Activated naive CD8-positive, alpha-beta T cell (primary cell): ENCODE data around the gene UBE2O.

ENCODE experiments used
- H3K27ac Mint-ChIP-seq: one replicate; pipeline ENCODE4 v1.8.0; 2021; ENCODE audit warnings: mixed read lengths
- H3K27me3 Mint-ChIP-seq: one replicate; pipeline ENCODE4 v1.8.0; 2021; ENCODE audit warnings: mixed read lengths
- H3K36me3 Mint-ChIP-seq: one replicate; pipeline ENCODE4 v1.8.0; 2021; ENCODE audit warnings: mixed read lengths
- H3K4me1 Mint-ChIP-seq: one replicate; pipeline ENCODE4 v1.8.0; 2021; ENCODE audit warnings: low read depth, mixed read lengths
- H3K4me3 Mint-ChIP-seq: one replicate; pipeline ENCODE4 v1.8.0; 2021; ENCODE audit warnings: mild to moderate bottlenecking, mixed read lengths
- H3K9me3 Mint-ChIP-seq: one replicate; pipeline ENCODE4 v1.8.0; 2021; ENCODE audit warnings: low read depth, mixed read lengths

UBE2O gene

DNA sequence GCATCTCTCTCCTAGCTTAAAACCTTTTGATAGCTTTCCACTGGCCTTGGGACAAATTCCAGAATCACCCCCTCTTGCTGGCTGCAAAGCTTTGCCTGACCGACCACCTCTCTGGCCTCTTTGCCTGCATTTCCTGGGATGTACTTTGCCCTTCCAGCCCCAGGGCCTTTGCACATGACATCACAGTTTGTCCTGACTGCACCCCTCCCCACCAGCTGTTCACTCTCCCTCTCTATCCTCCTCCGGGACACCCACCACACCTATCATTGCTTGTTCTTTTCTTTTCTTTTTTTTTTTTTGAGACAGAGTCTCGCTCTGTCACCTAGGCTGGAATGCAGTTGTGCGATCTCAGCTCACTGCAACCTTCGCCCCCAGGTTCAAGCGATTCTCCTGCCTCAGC is 22.4 kb upstream of the UBE2O start:
- no peaks in the 10 kb centered on the region for H3K9me3 Mint-ChIP-seq
- no peaks in the 10 kb centered on the region for H3K4me1 Mint-ChIP-seq
- H3K27ac Mint-ChIP-seq = no peak overlapping the region
- no peak overlapping the region for H3K4me3 Mint-ChIP-seq
- no peaks in the 10 kb centered on the region for H3K36me3 Mint-ChIP-seq
- no peaks in the 10 kb centered on the region for H3K27me3 Mint-ChIP-seq

DNA sequence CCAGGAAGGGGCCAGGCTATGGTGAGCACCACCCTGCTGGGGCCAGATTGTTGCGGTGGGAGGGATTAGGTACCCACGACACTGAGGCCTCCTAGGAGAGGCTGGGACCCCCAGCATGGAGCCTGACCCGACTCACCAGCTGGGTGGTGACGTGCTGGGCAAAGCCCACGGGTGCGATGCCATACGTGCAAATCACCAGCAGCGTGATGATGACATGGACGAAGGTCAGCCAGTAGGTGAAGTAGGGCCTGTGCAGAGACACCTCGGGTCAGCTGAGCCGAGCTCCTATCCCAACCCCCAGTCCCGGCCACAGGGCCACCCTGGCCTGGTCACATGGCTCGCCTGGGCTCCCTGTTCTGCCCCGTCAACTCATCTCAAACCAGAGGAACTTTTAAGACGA is 21.9 kb upstream of the UBE2O start:
- H3K27ac Mint-ChIP-seq = no peak overlapping the region

DNA sequence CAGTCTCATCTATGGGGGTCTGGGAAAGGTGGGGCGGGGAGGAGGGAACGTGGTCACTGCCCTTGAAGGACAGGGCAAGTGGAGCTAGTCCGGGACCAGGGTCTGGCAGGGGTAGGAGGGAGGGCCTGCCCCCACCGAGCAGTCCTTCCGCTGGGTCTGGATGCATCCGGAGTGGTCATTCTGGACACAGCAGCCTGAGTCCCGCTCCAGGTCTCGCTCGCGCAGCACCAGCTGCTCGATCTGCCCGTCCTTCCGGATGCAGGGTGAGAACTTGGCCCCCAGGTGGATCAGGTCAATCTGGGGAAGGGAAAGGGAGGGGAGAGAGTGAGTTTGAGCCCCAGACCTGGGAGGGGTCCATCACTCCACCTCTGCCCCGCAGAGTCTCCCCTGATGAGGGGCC is 21.3 kb upstream of the UBE2O start:
- no peaks in the 10 kb centered on the region for H3K4me1 Mint-ChIP-seq
- no peaks in the 10 kb centered on the region for H3K27me3 Mint-ChIP-seq
- no peaks in the 10 kb centered on the region for H3K9me3 Mint-ChIP-seq
- no peak overlapping the region for H3K4me3 Mint-ChIP-seq
- no peaks in the 10 kb centered on the region for H3K36me3 Mint-ChIP-seq
- H3K27ac Mint-ChIP-seq = no peak overlapping the region

More for the DNA sequence above, 21.9 kb upstream of the UBE2O start:
- Mint-ChIP-seq H3K4me3 (no peak overlapping the region), H3K36me3 (no peaks in the 10 kb centered on the region), H3K27me3 (no peaks in the 10 kb centered on the region), H3K9me3 (no peaks in the 10 kb centered on the region), H3K4me1 (no peaks in the 10 kb centered on the region)

DNA sequence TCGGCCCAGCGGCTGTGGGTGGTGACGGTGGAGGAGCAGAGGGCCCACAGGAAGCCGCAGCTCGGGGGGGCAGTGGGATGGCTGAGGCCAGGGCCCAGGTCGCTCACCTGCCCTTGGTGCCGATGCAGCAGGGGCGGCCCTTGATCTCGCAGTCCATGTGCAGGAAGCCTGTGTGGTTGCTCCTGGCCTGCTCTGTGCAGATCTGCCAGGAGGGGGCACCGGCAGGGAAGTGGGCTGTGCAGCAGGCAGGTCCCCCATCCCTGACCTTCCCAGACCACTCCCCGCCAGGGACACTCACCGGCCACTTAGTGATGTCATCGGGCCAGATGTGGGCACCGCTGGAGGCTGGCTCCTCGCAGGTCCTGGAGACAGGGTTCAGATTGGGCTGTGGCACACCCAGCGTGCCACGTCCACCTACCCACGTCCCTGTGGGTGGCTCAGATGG is 20.6 kb upstream of the UBE2O start:
- H3K4me1 Mint-ChIP-seq = no peaks in the 10 kb centered on the region
- H3K36me3 Mint-ChIP-seq = no peaks in the 10 kb centered on the region
- no peak overlapping the region for H3K4me3 Mint-ChIP-seq
- no peaks in the 10 kb centered on the region for H3K9me3 Mint-ChIP-seq
- no peaks in the 10 kb centered on the region for H3K27me3 Mint-ChIP-seq
- H3K27ac Mint-ChIP-seq = no peak overlapping the region

DNA sequence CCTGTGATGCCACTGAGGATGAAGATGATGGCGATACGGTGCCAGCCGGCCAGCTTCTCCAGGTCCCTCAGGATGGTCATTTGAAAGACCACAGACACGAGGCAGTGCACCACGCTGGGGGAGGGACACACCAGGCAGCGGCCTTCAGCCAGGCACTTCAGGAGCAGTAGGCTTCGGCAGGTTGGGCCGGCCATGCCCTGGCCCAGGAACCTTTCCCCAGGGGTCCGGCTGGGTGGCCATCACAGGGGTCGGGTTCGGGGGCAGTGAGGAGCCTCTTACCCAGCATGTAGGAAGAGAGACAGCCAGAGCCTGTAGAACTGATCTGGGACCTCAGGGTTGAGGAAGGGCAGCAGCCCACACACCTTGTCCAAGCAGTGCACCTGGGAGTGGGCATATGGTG is 19.8 kb upstream of the UBE2O start:
- no peak overlapping the region for H3K27ac Mint-ChIP-seq
- H3K36me3 Mint-ChIP-seq = no peaks in the 10 kb centered on the region
- no peaks in the 10 kb centered on the region for H3K9me3 Mint-ChIP-seq
- H3K4me1 Mint-ChIP-seq = no peaks in the 10 kb centered on the region
- no peaks in the 10 kb centered on the region for H3K27me3 Mint-ChIP-seq
- H3K4me3 Mint-ChIP-seq = no peak overlapping the region

DNA sequence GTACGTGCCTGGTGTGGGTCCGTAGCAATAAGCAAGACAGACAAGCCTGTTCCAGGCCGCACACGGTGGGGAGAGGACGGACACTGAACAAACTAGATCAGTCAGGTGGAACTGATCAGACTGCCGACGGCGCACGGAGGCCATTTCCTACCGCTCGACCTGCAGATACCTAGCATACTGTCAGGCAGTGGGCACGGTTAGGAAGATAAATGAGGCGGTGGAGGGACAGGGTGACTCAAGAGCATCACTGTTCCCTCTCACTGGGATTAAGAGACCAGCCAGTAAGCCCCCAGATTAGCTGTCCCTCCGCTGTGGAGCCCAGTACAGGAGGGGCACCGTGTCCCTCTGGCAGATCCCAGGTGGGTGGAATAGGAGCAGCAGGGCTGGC is 19.3 kb upstream of the UBE2O start:
- Mint-ChIP-seq H3K4me3 (no peak overlapping the region), H3K27me3 (no peaks in the 10 kb centered on the region), H3K9me3 (no peaks in the 10 kb centered on the region), H3K36me3 (no peaks in the 10 kb centered on the region), H3K4me1 (no peaks in the 10 kb centered on the region), H3K27ac (no peak overlapping the region)

DNA sequence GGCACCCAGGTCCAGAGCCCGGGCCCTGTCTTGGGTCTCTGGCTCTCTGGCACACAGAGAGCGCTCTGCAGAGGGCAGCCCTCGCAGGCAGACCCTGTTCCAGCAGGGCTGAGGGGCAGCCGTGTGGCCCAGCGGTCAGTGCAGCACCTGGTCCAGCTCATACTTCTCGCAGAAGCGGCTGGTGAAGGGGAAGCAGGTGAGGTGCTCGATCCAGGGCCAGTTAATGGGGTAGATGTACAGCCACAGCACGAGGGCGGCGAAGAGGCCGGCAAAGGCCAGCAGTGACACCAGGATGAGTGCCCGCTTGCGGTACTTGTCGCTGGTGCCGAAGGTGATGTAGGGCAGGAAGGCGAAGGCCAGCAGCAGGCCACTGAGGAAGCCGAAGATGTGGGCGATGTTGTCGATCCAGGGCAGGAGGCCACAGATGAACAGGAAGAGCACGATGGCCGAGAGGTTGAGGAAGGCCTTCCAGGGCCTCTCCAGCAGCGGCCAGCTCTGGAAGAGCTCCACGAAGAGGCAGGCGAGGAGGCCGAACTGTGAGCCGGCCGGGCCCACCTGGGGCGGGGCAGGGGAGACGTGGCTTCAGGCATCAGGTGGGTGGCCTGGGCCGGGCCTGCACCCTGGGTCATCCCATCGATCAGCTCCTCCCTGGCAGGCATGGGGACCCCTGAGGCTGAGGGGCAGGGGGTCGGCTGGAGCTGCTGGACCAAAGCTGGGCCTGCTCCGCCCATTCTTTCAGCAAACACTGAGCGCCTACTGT is 18.7 kb upstream of the UBE2O start:
- Mint-ChIP-seq H3K4me3 (no peak overlapping the region), H3K4me1 (no peaks in the 10 kb centered on the region), H3K27me3 (no peaks in the 10 kb centered on the region), H3K36me3 (no peaks in the 10 kb centered on the region), H3K9me3 (no peaks in the 10 kb centered on the region), H3K27ac (no peak overlapping the region)

DNA sequence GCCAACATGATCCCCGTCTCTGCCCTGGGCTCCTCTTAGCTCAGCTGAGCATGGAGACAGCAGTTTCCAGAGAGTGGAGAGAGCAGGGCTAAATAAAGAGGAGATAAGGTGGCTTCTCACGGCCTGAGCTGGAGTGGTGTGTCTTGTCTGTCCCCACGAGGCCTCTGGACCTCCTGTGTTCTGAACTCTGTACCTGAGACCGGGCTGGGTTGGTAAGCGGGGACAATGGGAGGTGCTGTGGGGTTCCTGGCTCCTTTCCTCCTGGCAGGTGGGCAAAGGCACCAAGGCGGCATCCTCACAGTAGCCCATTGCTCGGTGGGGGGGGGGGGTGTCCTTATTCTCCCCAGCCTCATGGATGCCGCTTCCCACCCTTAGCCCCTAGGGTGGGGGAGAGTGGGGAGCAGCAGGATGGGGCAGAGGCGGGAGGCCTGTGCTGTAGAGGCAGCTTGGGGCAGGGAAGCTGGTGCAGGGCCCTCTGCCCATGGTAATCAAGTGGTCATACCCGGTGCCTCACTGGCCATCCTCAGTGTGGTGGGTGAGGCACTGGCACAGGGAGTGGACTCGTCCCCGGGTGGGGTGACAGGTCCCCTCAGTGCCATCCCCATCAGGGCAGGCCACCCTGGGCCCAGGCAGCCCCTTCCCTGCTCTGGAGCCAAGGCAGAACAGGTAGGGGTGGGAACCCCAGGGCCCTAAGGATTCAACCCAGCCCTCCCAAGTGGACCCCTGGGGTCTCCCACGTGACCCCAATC is 17.2 kb upstream of the UBE2O start:
- Mint-ChIP-seq H3K27ac (no peak overlapping the region), H3K4me3 (no peak overlapping the region), H3K36me3 (no peaks in the 10 kb centered on the region), H3K9me3 (no peaks in the 10 kb centered on the region), H3K27me3 (no peaks in the 10 kb centered on the region), H3K4me1 (peaks cover 4% of the 10 kb centered on the region)

DNA sequence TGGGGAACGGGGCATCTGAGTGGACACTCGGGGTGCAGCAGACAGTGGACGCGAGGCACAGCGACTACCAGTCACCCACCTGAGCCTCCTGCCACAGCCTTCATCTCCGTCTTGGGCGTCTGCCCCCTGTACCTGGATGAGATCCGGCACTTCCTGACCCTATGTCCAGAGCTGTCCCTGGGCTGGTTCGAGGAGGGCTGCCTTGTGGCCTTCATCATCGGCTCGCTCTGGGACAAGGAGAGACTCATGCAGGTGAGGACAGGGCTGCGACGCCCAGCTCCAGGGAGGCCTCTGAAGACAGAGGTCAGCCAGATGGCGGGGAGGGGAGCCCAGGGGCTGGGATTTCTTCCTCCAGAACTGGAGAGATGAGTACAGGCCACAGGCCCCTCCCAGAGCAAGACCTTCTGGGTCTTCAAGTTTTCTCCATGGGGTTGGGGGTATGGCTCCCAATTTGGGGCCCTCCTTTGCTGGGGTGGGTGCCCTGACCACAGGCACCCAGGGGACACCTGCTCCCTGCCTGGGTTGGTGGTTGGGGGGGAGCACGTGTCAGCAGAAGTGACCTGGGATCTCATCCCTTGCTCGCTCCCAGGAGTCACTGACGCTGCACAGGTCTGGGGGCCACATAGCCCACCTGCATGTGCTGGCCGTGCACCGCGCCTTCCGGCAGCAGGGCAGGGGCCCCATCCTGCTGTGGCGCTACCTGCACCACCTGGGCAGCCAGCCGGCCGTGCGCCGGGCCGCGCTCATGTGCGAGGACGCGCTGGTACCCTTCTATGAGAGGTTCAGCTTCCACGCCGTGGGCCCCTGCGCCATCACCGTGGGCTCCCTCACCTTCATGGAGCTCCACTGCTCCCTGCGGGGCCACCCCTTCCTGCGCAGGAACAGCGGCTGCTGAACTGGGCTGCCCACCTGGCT is 16.4 kb upstream of the UBE2O start:
- H3K4me1 Mint-ChIP-seq = peaks cover 4% of the 10 kb centered on the region
- H3K27me3 Mint-ChIP-seq = no peaks in the 10 kb centered on the region
- H3K36me3 Mint-ChIP-seq = no peaks in the 10 kb centered on the region
- H3K9me3 Mint-ChIP-seq = no peaks in the 10 kb centered on the region
- no peak overlapping the region for H3K27ac Mint-ChIP-seq
- no peak overlapping the region for H3K4me3 Mint-ChIP-seq

DNA sequence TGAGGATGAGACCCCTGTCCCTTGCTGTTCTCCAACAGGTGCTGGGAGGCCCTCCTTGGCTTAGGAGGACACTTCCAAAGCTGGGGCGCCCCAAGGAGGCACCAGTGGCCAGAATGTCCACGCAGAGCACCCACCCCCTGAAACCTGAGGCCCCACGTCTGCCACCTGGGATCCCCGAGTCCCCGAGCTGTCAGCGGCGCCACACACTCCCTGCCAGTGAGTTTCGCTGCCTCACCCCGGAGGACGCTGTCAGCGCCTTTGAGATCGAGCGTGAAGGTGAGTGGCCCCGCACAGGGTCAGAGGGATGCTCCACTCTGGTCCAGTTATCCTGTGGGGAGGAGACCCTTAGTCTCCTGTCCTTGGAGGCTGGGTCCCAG is 15.7 kb upstream of the UBE2O start:
- Mint-ChIP-seq H3K4me3 (no peak overlapping the region), H3K27me3 (no peaks in the 10 kb centered on the region), H3K4me1 (peaks cover 4% of the 10 kb centered on the region), H3K36me3 (no peaks in the 10 kb centered on the region), H3K9me3 (no peaks in the 10 kb centered on the region), H3K27ac (no peak overlapping the region)

DNA sequence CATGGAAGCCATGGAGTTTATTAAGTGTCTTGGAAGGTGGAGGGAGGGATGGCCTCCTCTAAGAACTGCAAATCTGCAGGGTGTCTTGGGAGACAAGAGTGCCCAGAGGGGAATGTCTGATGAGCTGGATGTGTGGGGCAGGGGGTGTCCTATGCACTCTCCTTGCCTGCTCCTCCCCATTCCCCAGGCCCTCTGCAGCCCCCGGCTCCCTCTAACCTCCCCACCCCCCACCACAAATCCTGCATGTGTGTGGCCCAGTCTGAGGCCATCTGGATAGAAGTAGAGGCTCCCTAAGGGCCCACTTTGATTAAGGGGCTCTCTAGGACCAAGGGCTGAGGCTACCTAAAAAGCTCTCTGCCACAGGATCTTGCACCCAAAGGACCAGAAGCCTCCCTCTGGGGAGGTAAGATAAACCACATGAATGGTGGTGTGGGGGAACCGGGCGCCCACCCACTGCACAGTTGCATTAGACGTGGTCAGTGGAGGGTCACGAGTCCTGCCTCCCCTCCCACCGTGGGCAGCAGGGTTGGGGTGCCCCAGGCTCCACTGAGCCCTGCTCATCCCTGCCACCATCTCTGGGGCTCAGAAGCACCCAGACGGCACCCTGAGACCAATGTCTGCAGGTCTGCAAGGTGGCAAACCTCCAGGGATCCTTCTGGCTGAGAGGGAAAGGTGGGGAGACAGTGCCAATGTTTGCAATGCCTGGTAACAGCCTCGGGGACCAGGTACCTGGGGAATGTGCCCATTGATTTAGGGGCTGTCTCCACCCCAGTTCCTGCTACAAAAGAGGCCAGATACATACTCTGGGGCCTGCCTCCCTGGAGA is 15.1 kb upstream of the UBE2O start:
- Mint-ChIP-seq H3K27ac (no peak overlapping the region), H3K9me3 (no peaks in the 10 kb centered on the region), H3K36me3 (no peaks in the 10 kb centered on the region), H3K27me3 (no peaks in the 10 kb centered on the region), H3K4me1 (peaks cover 4% of the 10 kb centered on the region), H3K4me3 (no peak overlapping the region)

DNA sequence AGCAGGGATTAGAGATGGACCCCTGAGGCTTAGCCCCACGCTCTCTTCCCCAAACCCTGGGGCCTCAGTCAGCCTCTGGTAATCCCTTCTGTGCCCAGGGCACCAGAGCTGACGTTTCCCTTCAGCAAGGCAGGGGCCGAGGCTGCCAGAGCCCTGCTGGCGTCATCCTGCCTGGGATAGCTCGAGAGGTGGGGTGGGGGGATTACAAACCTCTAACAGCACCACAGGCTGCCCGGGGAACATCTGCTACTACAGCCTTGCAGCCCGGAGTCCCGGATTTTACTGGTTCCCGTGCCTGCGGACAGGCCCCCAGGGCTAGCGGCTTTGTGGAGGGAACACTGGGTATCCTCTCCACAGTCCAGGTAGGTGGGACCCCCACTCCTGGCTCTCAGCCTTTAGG is 14.4 kb upstream of the UBE2O start, which contains the start of gene AANAT:
Gene AANAT (plus strand): TSS at position 238 of the 400 bp plus-strand sequence. CDS start 1,144 bp downstream, outside the sequence.
- H3K4me3 Mint-ChIP-seq = no peak within 1 kb of the TSS
- H3K4me1 Mint-ChIP-seq = peaks cover 4% of the 10 kb centered on the region
- no peaks in the 10 kb centered on the region for H3K27me3 Mint-ChIP-seq
- no peaks in the 10 kb centered on the region for H3K9me3 Mint-ChIP-seq
- no peak within 1 kb of the TSS for H3K27ac Mint-ChIP-seq
- no peaks in the 10 kb centered on the region for H3K36me3 Mint-ChIP-seq

DNA sequence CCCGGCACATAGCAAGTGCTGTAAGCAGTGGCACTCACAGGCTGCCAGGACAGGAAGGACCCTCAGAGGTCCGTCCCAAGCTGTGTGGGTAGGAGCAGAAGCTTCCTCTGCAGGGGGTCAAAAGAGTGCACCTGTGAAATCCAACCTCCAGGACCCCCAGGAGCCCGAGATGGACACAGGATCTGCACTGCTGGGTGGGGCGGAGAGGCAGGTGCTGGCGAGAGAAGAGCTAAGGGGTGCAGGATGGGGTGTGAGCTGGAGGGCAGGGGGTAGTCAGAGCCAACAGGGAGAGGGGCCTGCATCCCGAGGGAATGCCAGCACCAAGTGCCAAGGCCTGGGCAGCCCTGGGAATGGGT is 13.8 kb upstream of the UBE2O start:
- Mint-ChIP-seq H3K4me3 (no peak overlapping the region), H3K27me3 (no peaks in the 10 kb centered on the region), H3K4me1 (peaks cover 4% of the 10 kb centered on the region), H3K9me3 (no peaks in the 10 kb centered on the region), H3K36me3 (no peaks in the 10 kb centered on the region), H3K27ac (no peak overlapping the region)

DNA sequence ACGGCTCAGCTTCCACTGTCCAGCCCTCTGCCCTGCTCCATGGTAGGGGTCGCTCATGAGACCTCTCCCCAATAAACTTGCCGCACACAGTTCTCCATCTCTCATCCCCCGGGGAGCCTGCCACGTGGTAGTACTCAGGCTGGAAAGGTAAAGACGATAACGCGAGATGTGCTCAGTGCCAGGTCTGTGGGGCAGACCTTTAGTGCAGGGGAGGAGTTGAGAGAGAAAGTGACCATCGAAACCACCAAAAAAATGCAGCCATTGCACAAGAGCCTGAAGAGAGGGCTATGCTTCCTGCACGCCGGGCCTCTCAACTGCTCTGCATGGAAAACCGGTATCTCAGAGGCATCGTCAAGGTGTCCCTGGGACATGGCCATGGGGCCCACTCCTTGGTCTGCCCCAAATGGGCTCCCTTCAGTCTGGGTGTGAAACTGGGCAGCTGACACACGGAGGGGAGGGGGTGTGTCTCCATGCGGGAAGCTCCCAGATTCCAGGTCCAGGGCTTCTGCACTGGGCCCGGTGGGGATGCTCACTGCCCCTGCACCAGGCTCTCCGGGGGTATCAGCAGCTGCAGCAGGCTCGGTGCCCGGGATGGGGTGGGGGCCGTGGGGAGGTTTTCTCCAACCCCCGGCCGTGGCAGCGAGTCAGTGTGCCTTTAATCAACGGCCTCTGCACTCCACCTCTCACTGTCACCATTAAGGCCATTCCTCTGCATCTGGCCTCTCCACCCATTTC is 9.8 kb upstream of the UBE2O start:
- Mint-ChIP-seq H3K4me3 (no peak overlapping the region), H3K9me3 (no peaks in the 10 kb centered on the region), H3K4me1 (peaks cover 4% of the 10 kb centered on the region), H3K27me3 (no peaks in the 10 kb centered on the region), H3K27ac (no peak overlapping the region), H3K36me3 (no peaks in the 10 kb centered on the region)
